Uterus (tissue), 2 donors: Measurements from ENCODE around the gene MBP.

Source experiments
- CTCF ChIP-seq, 4 experiments: fragments of 200-600 bp in 2 of 4; fragments of 450-650 bp in 2 of 4; sonication (generic) in 2 of 4; IDR thresholded peaks; one replicate each; pipeline ENCODE4 v1.5.1; 2016 to 2019; ENCODE audit warnings: antibody characterized with exemption in 4 of 4, mild to moderate bottlenecking in 2 of 4, moderate library complexity in 1 of 4
- POLR2A ChIP-seq, 2 donors: fragments of 450-650 bp; IDR thresholded peaks; one replicate each; pipeline ENCODE4 v1.6.1; 2016; ENCODE audit warnings: antibody characterized with exemption in 2 of 2, mild to moderate bottlenecking in 1 of 2, moderate library complexity in 1 of 2

- TF ChIP-seq CTCF (IDR thresholded peaks at IDR 0.05) (no peak), POLR2A (IDR thresholded peaks at IDR 0.05) (no peak)
Measured at GRCh38 chr18:77063260-77063659, 69.3 kb downstream of the MBP start.
